Transverse colon (tissue), 4 donors: ENCODE measurements around the gene HK1. TPM values are rescaled to one million over a fixed set of nuclear protein-coding genes. Genes with fewer than 3 reads are reported as not detected.
"Not testable (repeated sequence)": the region's sequence is repeated elsewhere in the genome, so short reads cannot be mapped to it uniquely, and the experiment has no call there.

Source experiments
- DNase-seq: peaks from one replicate; pipeline ENCODE4 v3.0.0-alpha.2; 2019
- H3K27ac ChIP-seq, 4 donors: fragments of 200-600 bp; sonication (generic); 2 replicates each; pipeline ENCODE4 v1.5.1; 2016 to 2018; ENCODE audit warnings: inconsistent platforms in 4 of 4
- H3K27me3 ChIP-seq: fragments of 200-600 bp; sonication (generic); 2 replicates; pipeline ENCODE4 v1.5.1; 2017; ENCODE audit warnings: inconsistent platforms
- H3K36me3 ChIP-seq, 4 donors: fragments of 200-600 bp; sonication (generic); 2 replicates each; pipeline ENCODE4 v1.5.1; 2017 to 2019; ENCODE audit warnings: inconsistent platforms in 4 of 4
- H3K4me1 ChIP-seq, 4 donors: fragments of 200-600 bp; sonication (generic); 2 replicates each; pipeline ENCODE4 v1.5.1; 2017 to 2020; ENCODE audit warnings: inconsistent platforms in 4 of 4
- H3K4me3 ChIP-seq, 4 donors: fragments of 200-600 bp; sonication (generic); 1 replicate in 1 of 4; 2 replicates in 3 of 4; pipeline versions ENCODE4 v1.5.1 to v1.6.1; 2017 to 2019; ENCODE audit warnings: inconsistent platforms in 4 of 4
- H3K9me3 ChIP-seq, 2 donors: fragments of 200-600 bp; sonication (generic); 2 replicates each; pipeline ENCODE4 v1.5.1; 2017 to 2019; ENCODE audit warnings: inconsistent platforms in 2 of 2
- EP300 ChIP-seq: sonication (generic); formaldehyde crosslinking; IDR thresholded peaks from one replicate; pipeline ENCODE4 v1.6.1; 2017; ENCODE audit warnings: antibody characterized with exemption, low read depth
- POLR2A ChIP-seq: fragments of 450-650 bp; IDR thresholded peaks from one replicate; pipeline ENCODE4 v1.6.1; 2016; ENCODE audit warnings: antibody characterized with exemption, mild to moderate bottlenecking, moderate library complexity
- POLR2AphosphoS5 ChIP-seq, 3 donors: sonication (generic); formaldehyde crosslinking; IDR thresholded peaks; one replicate each; pipeline ENCODE4 v1.6.1; 2016; ENCODE audit warnings: antibody characterized with exemption in 3 of 3
- WGBS, 2 donors: methylation state at CpG; one replicate each; pipeline ENCODE4 v1.1.5; 2018; ENCODE audit warnings: low coverage in 1 of 2; 5-methylcytosine and 5-hydroxymethylcytosine counted together
- in situ Hi-C, 4 donors: fragments of 200-750 bp; cut with MboI; loops; one replicate each; pipeline versions ENCODE4 v1.15.0 to v1.15.1; 2017; ENCODE audit warnings: low sequenced_read_pairs in 3 of 4, low pct_ligation_motif_present in 1 of 4, low pct_unique_long_range_greater_than_20kb in 1 of 4
- intact Hi-C: fragments of 100-400 bp; cut with DNase I; formaldehyde crosslinking; loops from one replicate; pipeline ENCODE4 v1.15.1; 2023; ENCODE audit warnings: low total_unique reads
- total RNA-seq, 4 donors: library from RNA; depleted of rRNA; stranded (reverse); fragments of >200 nt; gene quantifications; one replicate each; pipeline ENCODE4 v1.1.0, GENCODE V29; 2016
- TF ChIP-seq, protein P1 (sequence below), 5 experiments: fragments of 200-600 bp in 3 of 5; fragments of 450-650 bp in 2 of 5; sonication (generic) in 3 of 5; IDR thresholded peaks; 1 replicate in 2 of 5; 2 replicates in 3 of 5; pipeline ENCODE4 v1.5.1; 2016 to 2017; ENCODE audit warnings: antibody characterized with exemption in 5 of 5, inconsistent platforms in 3 of 5, mild to moderate bottlenecking in 2 of 5, moderate library complexity in 1 of 5

The HK1 gene
- total RNA-seq, 4 donors from 2014 or later = 27.3 to 69.9 (median 54.0) TPM

DNA sequence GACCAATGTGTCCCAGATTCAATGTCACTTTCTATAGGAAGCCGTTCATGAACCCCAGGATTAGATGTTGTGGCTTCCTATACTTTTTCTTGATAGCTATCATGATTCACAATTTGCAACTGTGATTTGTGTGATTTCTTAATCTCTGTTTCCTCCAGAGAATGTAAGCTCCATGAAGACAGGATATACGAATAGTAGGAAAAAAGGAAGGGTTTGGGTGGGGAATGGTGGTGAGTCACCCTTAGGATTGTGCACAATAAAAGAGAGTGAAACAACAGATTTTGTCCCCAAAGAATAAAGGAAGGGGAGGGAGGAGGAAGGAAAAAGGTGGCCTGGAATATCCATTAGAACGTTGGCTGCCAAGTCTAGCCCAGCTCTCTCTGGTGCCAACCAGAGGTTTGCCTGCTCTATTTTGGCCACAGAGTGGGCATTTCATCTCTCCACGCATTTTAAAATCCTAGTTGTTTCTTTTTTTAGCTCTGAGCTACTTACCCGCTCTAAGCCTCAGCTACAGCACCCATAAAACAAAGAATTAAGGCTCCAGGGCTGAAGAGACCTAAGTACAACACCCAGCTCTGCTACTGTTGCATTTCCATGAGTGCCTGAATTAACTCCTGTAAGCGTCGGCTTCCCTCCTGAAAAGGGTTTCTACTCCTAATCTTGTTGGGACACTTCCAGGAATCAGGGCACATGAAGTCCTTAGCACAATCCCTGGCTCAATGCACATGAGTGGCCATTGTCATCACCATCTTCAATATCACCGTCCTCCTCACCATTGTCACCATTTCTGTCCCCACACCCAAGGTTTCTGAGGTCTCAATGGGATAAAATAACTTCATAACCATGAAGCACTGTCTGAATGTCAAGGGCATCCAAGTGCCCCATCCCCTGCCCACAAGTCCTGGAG, 3.5 kb downstream of the HK1 start:
- Histone ChIP-seq H3K9me3 (no peaks in the 10 kb centered on the region), H3K4me3 (no peak overlapping the region), H3K36me3 (no peaks in the 10 kb centered on the region), H3K4me1 (no peaks in the 10 kb centered on the region), H3K27ac (no peak overlapping the region), H3K27me3 (no peaks in the 10 kb centered on the region)
- in situ Hi-C loops (no loop called here), intact Hi-C loops (no loop called here)
- DNase-seq = no peak
- 83 to 87% methylated on average over 4 to 8 of the region's 8 CpGs for WGBS, 2 donors
- TF ChIP-seq POLR2AphosphoS5 (IDR thresholded peaks at IDR 0.05) (no peak), POLR2A (no peak), EP300 (no peak)
- TF ChIP-seq, protein P1, sequence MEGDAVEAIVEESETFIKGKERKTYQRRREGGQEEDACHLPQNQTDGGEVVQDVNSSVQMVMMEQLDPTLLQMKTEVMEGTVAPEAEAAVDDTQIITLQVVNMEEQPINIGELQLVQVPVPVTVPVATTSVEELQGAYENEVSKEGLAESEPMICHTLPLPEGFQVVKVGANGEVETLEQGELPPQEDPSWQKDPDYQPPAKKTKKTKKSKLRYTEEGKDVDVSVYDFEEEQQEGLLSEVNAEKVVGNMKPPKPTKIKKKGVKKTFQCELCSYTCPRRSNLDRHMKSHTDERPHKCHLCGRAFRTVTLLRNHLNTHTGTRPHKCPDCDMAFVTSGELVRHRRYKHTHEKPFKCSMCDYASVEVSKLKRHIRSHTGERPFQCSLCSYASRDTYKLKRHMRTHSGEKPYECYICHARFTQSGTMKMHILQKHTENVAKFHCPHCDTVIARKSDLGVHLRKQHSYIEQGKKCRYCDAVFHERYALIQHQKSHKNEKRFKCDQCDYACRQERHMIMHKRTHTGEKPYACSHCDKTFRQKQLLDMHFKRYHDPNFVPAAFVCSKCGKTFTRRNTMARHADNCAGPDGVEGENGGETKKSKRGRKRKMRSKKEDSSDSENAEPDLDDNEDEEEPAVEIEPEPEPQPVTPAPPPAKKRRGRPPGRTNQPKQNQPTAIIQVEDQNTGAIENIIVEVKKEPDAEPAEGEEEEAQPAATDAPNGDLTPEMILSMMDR (IDR thresholded peaks at IDR 0.05) = no peak

DNA sequence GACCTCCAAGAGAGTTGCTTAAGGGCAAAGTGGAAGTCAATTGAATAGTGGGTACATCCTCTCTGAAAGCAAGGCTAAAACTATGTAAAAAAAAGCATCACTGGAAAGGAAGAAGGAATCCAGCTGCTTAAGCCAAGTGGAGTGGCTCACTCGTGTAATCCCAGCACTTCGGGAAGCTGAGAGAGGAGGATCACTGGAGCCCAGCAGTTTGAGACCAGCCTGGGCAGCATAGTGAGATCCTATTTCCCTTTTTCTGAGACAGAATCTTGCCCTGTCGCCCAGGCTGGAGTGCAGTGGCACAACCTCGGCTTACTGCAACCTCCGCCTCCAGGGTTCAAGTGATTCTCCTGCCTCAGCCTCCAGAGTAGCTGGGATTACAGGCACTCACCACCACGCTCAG, 6.1 kb downstream of the HK1 start:
- in situ Hi-C loops, H3K4me1 ChIP-seq, H3K27me3 ChIP-seq, DNase-seq, intact Hi-C loops, H3K27ac ChIP-seq, H3K4me3 ChIP-seq, H3K9me3 ChIP-seq, H3K36me3 ChIP-seq: not testable (repeated sequence)
- WGBS, 2 donors = 86 to 100% methylated on average over 4 to 6 of the region's 6 CpGs

DNA sequence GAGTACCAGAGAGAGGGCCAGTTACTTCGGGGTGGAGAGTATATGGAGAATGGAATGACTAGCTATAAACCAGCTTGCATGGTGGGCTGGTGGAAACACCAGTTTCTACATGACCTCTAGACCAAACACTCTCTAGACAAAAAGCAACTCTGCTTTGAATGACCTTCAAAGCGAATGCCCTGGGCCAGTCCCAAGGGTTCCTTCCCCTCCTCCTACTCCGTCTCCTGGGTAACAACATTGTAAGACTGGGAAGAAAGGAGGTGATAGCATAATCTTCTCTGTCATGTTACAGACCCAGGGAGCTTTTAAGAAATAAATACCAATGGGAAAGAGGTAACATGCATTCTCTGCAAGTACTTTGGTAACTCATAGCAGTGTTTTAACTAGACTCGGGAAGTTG, 7.4 kb downstream of the HK1 start:
- Histone ChIP-seq H3K4me1 (no peaks in the 10 kb centered on the region), H3K27me3 (no peaks in the 10 kb centered on the region), H3K27ac (no peak overlapping the region), H3K9me3 (no peaks in the 10 kb centered on the region), H3K36me3 (no peaks in the 10 kb centered on the region), H3K4me3 (no peak overlapping the region)
- DNase-seq = no peak
- intact Hi-C loops = no loop called here
- TF ChIP-seq EP300 (no peak), POLR2A (no peak), POLR2AphosphoS5 (IDR thresholded peaks at IDR 0.05) (no peak)
- TF ChIP-seq, protein P1 (IDR thresholded peaks at IDR 0.05) = no peak
- in situ Hi-C loops = no loop called here
- 77 to 91% methylated on average over 3 to 4 of the region's 4 CpGs for WGBS, 2 donors

DNA sequence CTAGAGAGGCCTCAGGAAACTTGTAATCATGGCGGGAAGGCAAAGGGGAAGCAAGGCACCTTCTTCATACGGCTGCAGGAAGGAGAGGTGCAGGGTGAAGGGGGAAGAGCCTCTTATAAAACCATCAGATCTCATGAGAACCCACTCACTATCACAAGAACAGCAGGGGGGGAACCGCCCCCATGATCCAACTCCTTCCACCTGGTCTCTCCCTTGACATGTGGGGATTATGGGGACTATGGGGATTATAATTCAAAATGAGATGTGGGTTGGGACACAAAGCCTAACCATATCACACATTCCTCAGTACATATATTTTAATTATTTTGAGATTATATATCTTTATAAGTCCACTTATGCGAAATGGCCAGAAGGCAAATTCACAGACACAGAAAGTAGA, 8.9 kb downstream of the HK1 start:
- DNase-seq = no peak
- H3K4me3 ChIP-seq = no peak overlapping the region

More for the DNA sequence above, 8.9 kb downstream of the HK1 start:
- in situ Hi-C loops (no loop called here), intact Hi-C loops (no loop called here)
- Histone ChIP-seq H3K36me3 (no peaks in the 10 kb centered on the region), H3K27me3 (no peaks in the 10 kb centered on the region), H3K27ac (no peak overlapping the region), H3K9me3 (no peaks in the 10 kb centered on the region), H3K4me1 (no peaks in the 10 kb centered on the region)
- no peak for TF ChIP-seq POLR2AphosphoS5 (IDR thresholded peaks at IDR 0.05)
- TF ChIP-seq POLR2A = no peak
- no peak for TF ChIP-seq EP300
- TF ChIP-seq, protein P1 (IDR thresholded peaks at IDR 0.05) = no peak
- WGBS, 2 donors = 74 to 79% methylated on average over 4 of the region's 4 CpGs
